HG02759 (cell line): ENCODE data around the gene COL23A1.

ENCODE experiments used
- ATAC-seq: cut with Tn5 transposase; IDR thresholded peaks from one replicate; pipeline ENCODE4 v1.9.1; 2021; ENCODE audit warnings: mild to moderate bottlenecking, moderate library complexity; ENCODE audit not compliant: unreplicated experiment

The COL23A1 gene

GRCh38 chr5:178535299-178536175, 54.7 kb downstream of the COL23A1 start:
- ATAC-seq, result no peak

GRCh38 chr5:178533136-178533535, 57.1 kb downstream of the COL23A1 start:
- ATAC-seq, result no peak

GRCh38 chr5:178532666-178533065, 57.5 kb downstream of the COL23A1 start:
- no peak for ATAC-seq

DNA sequence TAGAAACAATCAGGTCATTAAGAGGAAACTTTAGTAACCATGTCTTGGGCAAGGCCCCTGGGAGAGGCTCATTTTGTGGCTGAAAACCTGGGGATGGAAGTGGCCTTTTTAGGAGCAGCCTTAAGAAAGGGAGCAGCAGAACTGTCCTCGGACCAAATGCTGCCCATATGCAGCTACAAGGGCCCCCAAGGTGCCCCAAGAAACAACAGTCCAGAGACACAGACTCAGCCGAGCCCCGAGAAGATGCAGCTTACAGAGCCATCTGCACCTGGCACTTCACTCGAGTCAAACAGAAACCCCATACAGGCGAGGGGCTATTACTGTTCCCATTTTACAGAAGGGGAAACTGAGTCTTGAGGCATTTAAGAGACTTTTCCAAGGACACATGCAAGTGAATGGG, 58.0 kb downstream of the COL23A1 start:
- ATAC-seq, result no peak

GRCh38 chr5:178531786-178532185, 58.4 kb downstream of the COL23A1 start:
- ATAC-seq, result no peak

DNA sequence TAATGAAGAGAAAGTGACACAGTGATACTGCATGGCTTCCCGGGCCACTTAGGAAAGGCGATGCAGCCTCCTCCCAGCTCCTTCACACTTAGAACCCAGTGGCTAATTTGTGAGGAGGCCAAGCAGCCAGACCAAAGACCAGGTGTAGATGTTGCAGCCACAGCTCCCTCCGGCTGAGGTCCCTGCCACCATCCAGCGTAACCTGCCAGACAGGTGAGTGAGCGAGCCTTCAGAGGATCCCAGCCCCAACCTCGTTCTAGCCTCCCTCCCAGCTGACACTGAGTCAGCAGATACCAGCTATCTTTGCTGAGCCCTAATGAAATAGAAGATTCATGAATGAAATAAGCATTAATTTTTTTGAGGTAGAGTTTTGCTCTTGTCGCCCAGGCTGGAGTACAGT, 59.7 kb downstream of the COL23A1 start:
- ATAC-seq, result no peak

DNA sequence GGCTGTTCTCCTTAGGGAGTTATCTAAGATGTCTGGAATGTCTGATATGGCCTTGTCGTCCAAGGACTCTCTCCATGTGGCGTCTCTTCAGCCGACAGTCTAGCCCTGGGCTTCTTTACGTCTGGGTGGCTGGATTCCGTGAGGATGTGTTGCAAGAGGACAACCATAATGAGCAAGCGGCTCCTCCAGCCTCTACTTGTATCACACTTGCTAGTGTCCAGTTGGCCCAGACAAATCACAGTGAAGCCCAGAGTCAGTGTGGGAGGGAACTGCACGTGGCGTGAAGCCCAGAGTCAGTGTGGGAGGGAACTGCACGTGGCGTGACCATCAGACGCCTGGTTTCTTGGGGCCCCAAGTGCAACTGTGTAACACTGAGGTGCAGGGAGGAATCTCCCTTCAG, 61.1 kb downstream of the COL23A1 start:
- ATAC-seq, result no peak

- no peak for ATAC-seq
These were observed 62.5 kb downstream of the COL23A1 start for GRCh38 chr5:178527458-178528307.

GRCh38 chr5:178526773-178527457, 63.3 kb downstream of the COL23A1 start:
- ATAC-seq, result no peak

DNA sequence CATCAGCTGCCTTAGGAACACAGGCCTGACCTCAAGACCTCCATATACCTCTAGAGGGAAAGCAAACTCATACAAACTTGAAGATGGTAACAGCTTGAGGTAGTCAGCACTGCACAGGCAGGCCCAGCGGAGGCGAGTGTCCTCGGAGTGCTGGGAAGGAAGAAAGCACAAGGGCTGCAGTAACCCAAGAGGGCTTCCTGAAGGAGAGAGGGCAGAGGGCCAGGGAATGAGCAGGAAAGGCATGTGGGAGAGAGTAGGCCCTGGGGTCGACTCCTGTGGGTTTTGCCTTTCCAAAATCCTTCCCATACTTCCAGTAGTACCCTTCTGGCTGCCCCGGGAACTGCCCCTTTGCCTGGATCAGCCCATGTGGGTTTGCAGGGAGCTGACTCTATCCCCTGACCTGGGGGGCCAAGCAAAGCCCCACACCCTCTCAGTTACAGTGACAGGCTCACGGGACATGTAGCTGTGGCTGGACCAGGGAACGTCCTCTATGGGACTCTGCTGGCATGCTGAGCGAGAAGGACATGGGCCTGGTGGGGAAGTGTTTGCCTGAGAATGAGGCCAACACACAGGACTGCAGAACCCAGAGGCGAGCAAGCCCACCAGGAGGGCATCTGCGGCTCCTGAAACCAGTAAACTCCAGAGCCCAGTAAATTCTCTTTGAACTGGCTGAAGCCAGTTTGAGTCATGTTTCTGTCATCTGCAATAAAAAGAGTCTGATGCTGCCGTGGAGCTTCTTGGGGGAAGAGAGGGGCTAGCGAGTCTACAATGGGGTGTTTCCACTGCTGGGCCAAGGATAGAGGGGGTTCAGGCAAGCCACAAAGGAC, 64.1 kb downstream of the COL23A1 start:
- ATAC-seq, result no peak

- no peak for ATAC-seq
These were observed 65.9 kb downstream of the COL23A1 start for GRCh38 chr5:178524093-178524882.

DNA sequence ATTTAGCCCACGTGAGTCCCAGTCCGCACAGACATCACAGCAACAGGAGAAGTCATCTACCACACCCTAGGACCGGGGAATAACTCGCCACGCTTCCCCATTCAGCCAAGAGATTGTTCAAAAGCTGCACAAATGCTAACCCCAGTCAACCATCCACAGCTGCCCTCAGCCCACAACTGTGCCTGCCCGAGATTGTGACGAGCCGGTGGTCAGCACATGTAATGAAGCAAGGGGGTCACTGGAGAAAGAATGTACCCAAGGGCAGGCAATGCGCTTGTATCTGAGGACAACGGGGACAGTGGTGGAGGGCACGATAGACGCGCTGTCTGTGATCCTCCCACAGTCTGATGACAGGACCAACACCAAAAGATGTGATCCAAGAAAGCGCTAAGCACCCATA, 67.8 kb downstream of the COL23A1 start:
- no peak for ATAC-seq

- ATAC-seq, result no peak
These were observed 69.3 kb downstream of the COL23A1 start for GRCh38 chr5:178520851-178521250.

GRCh38 chr5:178519804-178520203, 70.4 kb downstream of the COL23A1 start:
- no peak for ATAC-seq

GRCh38 chr5:178519155-178519554, 71.0 kb downstream of the COL23A1 start:
- no peak for ATAC-seq

DNA sequence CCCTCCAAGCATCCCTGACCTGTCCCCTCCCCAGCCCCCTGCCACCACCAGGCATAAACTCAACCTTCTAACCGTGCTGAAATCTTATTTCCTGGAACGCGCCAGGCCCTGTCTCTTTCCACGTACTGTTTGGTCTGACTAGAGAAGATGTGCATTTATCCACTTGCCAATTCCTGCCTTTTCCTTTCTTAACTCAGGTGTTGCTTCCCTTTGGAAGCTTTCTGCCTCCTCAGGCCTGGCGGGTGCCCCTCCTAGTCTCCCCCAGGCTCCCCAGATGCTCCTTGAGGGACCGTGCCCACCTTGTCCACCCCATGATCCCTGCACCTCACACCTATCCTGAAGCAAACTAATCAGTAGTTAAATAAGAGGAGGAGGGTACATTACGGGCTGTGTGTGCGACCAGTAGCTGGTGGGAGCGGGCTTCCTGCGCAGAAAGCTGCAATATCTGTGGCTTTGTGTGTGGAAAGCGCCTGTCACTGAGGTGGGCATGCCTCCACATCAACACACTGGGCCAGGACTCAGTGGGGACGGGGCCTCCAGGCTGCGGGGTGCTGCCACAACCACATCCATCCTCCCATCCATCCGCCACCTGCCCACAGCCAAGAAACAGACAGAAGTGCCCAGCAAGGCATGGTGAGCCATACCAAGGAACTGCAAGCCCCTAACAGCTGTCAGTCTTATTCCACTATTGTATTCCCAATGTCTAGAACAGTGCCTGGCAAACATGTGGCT, 73.5 kb downstream of the COL23A1 start:
- ATAC-seq, result no peak

GRCh38 chr5:178515776-178516503, 74.3 kb downstream of the COL23A1 start:
- no peak for ATAC-seq

DNA sequence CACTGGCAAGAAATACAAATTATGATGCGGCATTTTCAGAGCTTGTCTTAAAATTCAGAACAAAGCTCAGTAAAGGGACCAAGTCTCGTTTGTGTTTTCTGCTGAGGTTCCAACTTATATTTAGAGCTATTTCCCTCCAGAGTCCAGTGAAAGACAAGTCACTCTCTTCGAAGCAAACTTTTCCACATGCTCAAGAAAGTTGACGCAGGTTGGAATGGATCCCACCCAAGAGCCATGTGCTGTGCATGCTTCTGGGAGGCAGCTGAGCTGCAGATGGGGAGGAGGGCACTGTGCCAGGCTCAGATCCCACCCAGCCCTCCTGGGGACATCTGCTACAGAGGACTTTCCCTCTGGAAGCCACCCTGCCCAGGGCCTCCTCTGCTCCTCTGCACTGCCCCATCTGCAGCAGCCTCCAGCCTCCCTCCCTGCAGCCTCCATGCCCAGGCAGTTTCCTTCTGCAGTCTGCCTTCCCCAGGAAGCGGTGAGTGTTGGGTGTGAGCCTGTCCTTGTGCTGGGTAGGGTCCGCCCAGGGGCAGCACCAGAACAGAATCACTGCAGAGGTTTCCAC, 75.3 kb downstream of the COL23A1 start:
- ATAC-seq, result no peak
